NCI-H2029 treated with DMSO at 0.1 percent for 48 hours (cell line): ENCODE measurements around the gene GFPT2.

Experiments
- DNase-seq: peaks from one replicate; lab custom pipeline; 2025; lab: John Stamatoyannopoulos, UW

GFPT2 gene

DNA sequence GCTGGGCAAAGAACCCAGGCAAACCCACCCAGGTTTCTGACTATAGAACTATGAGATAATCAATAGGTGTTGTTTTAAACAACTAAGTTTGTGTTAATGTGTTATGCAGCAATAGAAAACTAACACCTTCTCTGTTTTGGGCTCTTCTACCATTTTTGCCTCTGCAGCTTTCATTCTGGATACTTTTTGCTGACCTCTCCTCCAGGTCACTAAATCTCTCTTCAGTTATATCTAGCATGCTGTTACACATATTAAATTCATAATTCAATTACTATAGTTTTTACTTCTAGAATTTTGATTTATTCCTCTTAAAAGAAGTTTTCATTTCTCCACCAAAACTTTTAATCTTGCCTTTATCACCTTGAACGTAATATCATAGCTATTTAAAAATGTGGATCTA lies 78.4 kb downstream of the GFPT2 start:
- no peak for DNase-seq

DNA sequence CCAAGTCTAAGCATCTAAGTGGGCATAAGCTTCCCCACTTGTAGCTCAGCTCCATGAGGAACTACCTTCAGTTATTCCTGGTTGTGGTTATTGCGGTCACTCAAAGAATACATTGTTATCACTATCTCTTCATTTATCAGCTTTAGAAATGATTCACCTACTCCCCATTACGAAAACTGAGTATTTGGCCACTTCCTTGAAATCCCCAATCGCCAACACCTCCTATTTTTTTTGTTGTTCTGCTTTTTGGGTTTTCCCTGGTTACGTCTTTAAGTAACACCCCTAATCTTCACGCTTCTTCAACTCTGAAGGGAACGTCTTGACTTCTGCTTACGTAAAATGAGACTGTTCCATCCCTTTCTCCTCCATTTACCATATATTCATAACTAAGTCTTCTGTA lies 81.9 kb downstream of the GFPT2 start:
- no peak for DNase-seq

DNA sequence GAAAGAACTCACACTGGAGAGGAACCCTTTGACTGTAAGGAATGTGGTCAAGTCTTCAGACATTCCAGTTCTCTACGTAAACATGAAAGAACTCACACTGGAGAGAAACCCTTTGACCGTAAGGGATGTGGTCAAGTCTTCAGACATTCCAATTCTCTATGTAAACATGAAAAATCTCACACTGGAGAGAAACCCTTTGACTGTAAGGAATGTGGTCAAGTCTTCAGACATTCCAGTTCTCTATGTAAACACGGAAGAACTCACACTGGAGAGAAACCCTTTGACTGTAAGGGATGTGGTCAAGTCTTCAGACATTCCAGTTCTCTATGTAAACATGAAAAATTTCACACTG lies 93.9 kb downstream of the GFPT2 start:
- DNase-seq, result no peak

DNA sequence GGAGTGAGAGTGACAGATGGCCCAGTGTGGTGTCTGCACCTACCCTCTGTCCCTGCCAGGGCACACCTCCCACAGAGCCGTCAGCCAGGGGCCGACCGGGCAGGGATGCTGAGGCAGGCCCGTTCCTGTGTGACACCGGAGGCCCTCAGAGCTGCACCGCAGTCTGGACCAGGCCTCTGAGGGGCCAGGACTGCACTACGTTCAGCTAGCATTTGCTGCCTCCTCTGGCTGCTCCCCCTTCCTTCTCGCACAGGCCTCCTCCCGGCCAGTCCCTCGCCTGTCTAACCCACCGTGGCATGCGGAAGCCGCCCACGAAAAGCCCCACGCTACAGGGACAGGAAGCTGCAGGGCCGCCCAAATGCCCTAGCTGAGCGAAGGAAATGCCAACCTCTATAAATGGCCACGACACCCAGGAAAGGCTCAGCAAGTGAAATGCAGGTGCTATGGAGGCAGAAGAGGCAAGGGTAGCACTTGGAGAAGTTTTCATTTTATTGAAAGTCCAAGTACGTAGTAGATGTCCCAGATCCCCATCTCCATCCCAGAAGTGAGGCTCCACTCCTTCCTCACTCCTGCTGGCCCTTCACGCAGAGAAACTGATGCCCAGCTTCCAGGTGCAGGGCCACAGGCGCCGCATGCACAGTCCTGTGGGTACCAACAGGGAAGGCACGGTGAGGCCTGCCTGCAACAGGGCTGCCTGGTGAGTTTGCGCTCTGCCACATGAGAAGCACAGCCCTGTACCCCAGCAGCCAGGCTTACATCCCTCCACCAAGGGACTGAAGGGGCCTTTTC lies 99.9 kb downstream of the GFPT2 start:
- DNase-seq, result no peak

DNA sequence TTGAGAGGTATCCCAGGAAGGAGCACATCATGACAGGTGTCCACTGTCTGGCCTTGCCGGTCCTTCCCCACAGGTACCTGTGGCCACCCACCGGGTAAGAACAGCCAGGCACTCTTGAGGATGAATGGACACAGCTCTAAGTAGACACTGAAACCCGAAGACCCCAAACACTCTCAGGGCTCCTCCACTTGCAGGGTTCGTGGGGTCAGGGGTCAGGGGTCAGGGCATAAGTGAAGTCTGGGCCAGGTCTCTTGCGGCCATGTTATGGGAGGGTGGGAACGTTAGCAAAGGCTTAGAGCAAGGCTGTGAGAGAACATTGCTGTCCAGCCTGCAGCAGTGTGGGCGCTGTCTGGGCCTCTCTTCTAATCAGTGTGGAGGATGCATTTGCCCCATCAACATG lies 101.2 kb downstream of the GFPT2 start:
- DNase-seq, result no peak

DNA sequence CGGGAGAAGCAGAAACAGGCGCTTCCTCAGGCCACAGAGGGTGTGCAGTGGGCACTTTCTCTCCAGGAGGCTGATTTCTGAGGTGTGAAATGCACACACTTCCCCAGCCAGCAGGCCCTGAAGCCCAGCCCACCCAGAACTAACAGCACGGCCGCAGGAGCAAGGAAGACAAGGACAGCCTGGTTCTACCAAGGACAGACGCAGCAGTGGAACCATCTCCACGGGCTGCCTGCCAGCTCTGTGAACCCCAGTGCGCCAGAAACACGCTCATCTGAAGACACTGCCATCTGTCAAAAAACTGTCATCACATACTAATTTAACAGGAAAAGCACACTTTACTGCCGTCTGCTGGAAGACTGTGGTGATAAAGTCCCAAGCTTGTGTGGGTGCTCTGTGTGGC lies 102.0 kb downstream of the GFPT2 start:
- DNase-seq, result no peak
